GM19099 (cell line): Measurements from ENCODE around the gene ZFYVE19.

Experiments
- POLR2A ChIP-seq: IDR thresholded peaks from 3 replicates; pipeline ENCODE4 v1.6.1; 2011; ENCODE audit warnings: low read depth; ENCODE audit not compliant: insufficient read length; ENCODE audit errors: extremely low read depth

Gene ZFYVE19

DNA sequence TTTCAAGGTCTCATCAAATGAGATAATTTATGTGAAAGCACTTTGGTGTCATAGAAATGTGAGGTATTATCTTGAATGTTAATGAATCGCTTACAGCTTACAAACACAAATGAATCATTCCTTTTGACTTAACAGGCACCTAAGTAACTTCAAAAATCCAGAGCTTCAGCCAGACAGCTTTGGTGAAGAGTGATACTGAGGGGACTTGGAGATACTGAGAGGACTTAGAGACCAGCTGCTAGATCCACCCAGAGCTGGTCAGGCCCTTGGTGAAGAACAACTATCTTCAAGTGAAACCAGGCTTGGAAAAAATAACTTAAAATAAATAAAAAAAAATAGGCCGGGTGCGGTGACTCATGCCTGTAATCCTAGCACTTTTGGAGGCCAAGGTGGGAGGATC is 16.2 kb upstream of the ZFYVE19 start:
- TF ChIP-seq POLR2A, result no peak

DNA sequence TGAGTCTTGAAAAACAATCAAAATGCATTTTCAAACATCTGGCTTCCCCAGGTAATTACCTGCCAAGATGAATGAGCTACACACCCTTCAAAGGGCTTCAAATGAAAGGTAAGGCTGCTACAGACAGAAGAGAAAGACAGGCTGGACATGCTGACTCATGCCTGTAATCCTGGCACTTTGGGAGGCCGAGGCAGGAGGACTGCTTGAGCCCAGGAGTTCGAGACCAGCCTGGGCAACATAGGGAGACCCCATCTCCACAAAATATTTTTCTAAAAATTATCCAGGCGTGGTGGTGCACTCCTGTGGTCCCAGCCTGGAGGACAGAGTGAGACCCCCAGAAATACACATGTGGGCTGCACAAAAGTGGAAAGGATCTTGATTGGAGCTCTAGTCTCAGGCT is 14.5 kb upstream of the ZFYVE19 start:
- TF ChIP-seq POLR2A, result no peak

DNA sequence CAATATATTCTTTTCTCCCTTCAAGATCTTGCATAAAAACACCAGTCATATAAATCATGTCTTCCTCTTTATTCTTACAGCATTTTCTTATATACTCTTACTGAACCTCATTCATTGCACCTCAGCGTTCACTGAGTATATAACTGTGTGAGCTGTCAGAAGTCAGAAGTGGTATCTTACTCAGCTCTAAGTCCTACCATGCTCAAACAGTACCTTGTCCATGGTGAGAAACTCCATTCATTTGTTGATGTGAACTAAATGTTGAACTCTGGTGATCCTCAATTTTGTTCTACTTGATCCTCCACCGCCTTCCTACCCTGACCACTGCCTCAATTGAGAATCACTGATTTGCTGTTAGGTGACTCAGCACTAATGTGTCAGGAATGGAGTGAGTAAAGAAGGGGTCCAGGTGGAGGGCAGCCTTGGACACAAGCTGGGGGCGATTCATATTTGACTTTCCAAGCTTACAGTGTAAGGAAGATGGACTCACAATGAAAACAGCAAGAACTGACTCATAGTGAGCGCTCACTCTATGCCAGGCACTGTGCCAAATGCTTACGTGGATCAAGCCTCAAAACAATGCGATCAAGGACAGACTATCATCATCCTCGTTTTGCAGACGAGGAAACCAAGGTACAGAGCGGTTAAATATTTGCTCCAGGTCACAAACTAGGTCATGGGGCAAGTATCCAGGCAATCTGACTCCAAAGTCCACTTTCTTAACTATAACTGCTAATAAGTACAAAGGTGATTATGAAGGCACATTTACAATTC is 13.5 kb upstream of the ZFYVE19 start:
- TF ChIP-seq POLR2A, result no peak

DNA sequence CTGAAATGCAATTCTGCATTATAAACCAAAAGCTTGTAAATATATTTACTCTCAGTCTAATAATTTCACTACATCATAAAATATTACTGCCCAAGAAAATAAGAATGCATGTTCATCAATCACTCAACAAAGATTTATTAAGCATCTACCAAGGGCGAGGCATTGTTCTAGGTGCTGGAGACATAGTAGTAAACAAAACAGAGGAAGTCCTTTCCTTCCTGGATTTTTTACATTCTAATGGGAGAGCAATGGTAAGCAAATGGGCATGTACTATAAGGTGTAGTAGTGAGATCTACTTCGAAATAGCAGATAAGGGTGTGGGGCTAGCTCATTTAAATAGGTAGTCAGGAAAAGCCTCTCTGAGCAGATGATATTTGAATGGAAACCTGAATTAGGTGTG is 10.8 kb upstream of the ZFYVE19 start:
- TF ChIP-seq POLR2A, result no peak

DNA sequence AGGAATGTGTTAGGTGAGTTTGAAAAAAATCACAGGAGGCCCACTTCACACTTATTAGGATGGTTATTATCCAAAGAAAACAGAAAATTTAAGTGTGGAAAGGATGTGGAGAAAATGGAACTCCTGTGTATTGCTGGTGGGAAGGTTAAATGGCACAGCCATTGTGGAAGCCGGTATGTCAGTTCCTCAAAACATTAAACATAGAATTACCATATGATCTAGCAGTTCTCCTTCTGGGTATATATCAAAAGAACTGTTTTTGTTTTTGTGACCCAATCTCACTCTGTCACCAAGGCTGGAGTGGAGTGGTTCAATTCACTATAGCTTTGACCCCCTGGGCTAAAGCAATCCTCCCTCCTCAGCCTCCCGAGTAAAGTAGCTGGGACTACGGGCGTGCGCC is 10.4 kb upstream of the ZFYVE19 start:
- no peak for TF ChIP-seq POLR2A

DNA sequence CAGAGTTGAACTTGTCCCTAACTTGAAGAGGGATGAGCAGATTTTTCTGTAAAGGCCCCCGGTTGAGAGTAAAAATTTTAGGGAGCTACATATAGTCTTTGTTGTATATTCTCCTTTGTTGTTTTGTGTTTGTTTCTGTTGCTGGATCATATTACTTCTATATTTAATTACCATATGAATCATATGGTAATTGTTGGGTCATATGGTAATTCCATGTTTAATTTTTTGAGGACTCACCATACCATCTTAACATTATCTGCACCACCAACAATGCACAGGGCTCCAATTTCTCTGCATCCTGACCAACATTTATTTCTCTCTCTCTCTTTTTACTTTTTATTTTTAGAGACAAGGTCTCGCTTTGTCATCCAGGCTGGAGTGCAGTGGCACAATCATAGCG is 7.4 kb upstream of the ZFYVE19 start:
- no peak for TF ChIP-seq POLR2A

DNA sequence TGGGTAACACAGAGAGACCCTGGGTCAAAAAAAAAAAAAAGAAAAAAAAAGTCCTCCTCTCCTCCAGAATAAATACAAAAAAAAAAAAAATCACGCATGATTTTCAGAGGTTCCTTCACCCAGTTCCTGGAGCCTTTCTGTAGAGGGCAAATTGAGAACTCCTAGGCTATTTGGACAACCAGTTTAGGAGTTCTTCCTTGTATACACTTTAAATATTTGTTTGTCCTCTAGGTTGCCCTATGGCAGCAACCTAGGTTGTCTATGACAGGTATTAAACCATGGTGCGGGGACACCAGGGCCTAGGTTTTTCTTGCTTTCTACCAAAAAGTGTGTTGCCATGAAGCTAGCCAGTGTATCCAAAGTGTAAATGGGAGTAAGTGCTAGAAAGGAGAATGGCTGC is 3.8 kb upstream of the ZFYVE19 start:
- TF ChIP-seq POLR2A, result no peak

DNA sequence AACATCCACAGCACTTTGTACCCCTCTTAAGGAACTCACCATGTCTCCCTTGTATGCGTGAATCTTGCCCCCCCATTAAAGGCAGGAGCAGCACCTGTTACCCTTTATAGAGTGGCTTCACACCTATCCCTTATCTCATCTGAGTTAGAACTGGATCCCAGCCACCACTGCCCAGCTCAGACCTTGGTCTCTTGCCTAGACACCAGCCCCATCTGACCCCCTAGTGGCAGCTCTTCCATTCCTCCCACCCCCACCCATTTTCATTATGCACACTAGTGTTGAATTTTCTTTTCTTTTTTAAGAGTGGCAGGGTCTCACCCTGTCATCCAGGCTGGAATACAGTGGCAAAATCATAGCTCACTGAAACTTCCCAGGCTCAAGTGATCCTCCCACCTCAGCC is 3.2 kb upstream of the ZFYVE19 start:
- no peak for TF ChIP-seq POLR2A

DNA sequence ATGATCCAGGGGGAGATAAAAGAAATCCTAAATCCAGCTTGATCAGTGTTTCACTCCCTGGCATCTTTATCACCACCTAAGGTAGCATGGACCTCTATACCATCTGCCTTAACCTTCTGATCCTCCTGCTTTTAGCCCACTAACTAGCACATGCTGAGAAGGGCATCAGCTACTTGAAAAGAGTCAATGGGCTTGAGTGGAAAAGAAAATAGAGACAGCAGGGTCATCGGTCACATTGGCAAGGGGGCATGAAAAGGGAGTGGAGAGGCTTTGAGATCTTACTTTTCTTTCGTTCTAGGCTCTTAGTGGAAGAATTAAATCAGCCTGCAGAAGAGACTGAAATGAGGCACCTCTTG is 239 bp upstream of the ZFYVE19 start:
- TF ChIP-seq POLR2A, result no peak

DNA sequence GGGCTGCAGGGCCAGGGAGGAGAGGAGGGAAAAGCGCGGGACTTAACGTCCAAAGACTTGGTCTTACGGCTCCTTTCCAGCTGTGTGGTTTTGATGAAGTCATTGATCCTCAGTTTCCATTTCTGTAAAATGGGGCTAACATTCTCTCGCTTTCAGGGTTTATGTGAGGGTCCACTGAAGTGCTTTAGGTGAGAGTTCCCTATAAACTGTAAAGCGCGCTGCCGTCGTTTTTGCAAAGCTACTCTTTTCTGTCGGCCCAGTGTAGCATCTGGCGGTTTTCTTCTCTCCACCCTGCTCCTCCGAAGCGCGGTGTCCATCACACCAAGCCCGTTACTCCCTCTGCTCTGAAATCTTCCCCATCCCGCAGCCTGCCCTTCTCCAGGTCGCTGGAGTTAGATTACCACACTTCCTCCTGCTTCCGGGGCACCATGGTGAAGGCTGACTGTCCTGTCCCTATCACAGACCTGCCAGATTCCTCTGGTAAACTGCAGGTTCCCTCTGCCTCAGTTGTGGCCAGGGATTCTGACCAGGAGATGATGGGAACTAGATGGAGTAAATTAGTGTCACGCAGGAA is 1.1 kb downstream of the ZFYVE19 start:
- no peak for TF ChIP-seq POLR2A

DNA sequence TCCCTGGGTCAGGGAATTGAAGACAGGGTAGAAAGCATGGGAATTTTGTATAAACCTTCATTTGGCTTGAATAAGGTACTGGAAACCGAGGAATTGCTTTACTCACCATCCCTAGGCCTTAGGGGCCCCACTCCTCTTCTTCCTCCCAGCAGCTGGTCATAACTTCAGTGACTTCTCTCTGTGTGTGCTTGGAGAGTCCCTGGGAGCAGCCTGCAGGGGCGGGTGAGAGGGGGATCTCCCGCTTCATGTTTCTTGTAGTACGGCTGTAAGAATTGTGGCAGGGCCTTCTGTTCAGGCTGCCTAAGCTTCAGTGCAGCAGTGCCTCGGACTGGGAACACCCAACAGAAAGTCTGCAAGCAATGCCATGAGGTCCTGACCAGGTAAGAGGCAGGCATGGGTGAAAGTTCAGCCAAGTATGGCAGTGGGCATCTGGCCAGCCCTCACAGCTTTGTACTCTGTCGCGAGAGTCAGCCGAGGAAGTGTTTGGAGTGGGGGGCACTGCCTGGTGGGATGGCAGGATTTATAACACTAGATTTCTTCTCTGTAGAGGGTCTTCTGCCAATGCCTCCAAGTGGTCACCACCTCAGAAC is 2.1 kb downstream of the ZFYVE19 start:
- TF ChIP-seq POLR2A, result no peak

DNA sequence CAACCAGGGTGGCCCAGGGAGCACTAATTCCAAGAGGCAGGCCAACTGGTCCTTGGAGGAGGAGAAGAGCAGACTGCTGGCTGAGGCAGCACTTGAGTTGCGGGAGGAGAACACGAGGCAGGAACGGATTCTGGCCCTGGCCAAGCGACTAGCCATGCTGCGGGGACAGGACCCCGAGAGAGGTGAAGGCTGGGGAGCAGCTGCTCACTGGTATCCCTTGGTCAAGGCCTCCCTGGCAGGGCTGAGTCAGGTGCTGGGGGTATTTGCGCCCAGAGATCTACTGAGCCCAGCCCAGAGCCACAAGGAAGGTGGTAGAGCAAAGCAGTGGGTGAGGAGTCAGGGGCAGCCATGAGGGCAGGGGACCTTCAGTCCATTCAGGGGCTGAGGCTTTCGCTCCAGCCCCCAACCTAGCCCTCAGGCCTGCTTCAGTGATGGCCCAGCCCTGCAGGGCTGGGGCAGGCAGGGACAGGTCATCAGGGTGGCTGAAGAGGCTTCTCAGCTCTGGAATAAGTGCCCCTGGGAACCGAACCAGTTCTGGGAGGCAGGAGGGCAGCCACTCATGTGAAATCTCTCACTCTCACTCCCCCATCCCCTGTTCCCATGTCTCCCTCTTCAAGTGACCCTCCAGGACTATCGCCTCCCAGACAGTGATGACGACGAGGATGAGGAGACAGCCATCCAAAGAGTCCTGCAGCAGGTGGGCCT is 6.0 kb downstream of the ZFYVE19 start:
- no peak for TF ChIP-seq POLR2A

DNA sequence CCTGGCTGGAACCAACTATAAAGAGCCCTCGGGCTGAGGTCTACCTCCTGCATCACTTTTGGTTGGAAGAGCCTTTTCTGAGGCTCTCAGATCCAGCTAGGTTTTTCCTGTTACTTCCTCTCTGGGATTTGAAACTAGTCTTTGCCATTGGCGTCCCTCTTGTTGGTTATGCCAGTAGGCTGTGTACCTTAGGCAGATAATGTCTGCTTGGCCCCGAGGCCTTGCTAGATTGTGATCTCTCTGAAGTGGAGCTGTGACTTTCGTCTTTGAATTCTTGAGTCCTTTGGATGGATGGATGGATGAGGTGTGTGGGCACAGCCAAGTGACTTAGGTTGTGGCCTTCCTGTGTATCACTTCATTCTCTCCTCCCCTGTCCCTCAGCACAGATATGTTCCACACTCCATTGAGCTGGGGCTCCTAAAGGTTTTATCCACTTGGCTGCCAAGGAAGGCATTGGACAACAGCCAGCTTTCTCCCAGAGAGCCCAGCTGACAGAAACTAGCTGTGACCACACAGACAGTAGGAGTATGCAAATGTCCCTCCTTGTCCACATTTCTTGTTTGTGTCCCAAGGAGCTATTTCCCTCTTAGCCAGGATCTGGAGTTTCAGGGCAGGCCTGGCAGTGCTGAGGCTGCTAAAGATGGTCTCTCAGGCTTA is 8.3 kb downstream of the ZFYVE19 start:
- no peak for TF ChIP-seq POLR2A

DNA sequence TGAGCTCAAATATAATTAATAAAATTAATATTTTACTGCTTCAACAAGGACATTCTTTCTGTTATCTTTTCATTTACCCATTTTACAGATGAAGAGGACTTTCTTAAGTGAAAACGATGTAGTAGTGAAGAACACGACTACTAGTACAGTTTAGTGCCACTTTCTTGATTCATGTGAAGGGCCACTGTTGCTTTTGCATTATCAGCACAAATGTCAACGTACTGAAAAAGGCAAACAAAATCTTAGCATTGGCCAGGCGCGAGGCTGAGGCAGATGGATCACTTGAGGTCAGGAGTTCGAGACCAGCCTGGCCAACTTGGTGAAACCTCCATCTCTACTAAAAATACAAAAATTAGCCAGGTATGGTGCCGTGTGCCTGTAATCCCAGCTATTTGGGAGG is 12.2 kb downstream of the ZFYVE19 start:
- TF ChIP-seq POLR2A, result no peak

DNA sequence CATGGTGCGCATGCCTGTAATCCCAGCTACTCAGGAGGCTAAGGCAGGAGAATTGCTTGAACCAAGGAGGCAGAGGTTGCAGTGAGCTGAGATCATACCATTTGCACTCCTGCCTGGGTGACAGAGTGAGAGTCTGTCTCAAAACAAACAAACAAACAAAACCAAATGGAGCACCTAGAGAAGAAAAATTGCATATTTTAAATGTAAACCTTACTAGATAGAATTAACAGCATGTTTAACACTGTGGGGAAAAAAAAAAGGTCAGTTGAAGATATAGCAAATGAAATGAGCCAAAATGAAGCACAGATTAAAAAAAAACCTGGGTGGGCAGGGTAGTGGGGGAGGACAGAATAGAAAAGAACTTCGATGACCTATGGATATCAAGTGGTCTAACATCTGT is 14.3 kb downstream of the ZFYVE19 start:
- TF ChIP-seq POLR2A, result no peak
